ENCODE data around the gene GABRG3. TPM values are rescaled to one million over a fixed set of nuclear protein-coding genes. Genes with fewer than 3 reads are reported as not detected.

The GABRG3 gene
- total RNA-seq, 1 experiment from 2014 or later = not detected

DNA sequence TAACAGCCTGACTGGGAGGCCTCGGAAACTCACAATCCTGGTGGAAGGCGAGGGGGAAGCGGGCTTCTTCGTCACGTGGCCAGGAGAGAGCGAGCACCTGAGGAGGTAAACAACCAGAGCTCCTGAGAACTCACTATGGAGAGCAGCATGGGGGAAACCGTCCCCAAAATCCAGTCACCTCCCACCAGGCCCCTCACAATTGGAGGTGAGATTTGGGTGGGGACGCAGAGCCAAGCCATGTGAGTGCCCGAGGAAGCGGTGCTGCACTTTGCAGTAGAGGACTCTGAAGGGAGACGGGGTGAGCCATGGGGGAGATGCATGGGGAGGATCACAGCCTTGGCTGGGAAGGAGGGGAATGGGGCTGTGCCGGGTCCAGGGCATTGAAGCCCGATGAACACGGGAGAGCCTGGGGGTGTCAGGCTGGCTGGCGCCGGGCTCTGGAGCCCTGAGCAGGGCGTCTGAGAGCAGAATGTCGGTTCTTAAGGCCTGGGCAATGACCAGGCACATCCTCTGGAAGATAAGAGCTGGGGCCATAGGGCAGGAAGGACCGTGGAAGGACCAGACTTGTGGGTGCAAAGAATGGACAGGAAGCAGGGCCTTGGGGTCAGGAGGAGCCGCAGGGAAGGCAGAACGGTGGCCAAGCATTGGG is 117.7 kb downstream of the GABRG3 start (continued):
- TF ChIP-seq, protein P1, sequence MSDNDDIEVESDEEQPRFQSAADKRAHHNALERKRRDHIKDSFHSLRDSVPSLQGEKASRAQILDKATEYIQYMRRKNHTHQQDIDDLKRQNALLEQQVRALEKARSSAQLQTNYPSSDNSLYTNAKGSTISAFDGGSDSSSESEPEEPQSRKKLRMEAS (IDR thresholded peaks at IDR 0.05) = no peak
- TF ChIP-seq ATF3 (IDR thresholded peaks at IDR 0.05) (no peak), ZFX (IDR thresholded peaks at IDR 0.05) (no peak)

DNA sequence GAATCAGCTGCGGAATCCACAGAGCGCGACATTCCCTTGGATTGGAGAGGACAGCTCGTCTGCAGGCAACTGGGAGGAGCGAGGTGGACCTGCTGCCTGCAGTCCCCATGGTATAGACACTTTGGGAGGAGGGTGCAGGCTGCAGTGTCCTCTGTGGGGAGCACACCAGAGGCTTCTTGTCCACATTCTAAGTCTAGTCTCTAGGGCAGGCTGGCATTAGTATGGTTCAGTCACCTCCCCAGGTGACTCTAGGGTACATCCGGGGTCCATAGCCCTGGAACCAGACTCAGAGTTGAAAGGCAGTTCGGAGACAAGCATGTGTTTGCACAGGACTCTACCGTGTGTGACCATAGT is 118.2 kb downstream of the GABRG3 start:
- RAD21 ChIA-PET (ENCODE audit: low non-redundant PET in 1 of 2, low total read pairs in 2 of 2, uncharacterized antibody in 2 of 2, unreplicated experiment in 2 of 2) = no interaction called here
- intact Hi-C loops (cut with micrococcal nuclease) = no loop called here

More for the DNA sequence above, 118.2 kb downstream of the GABRG3 start:
- no peak for TF ChIP-seq ZBTB33 (IDR thresholded peaks at IDR 0.05; ENCODE audit: extremely low read depth, insufficient replicate concordance, low read length)
- TF ChIP-seq FOSL1 (IDR thresholded peaks at IDR 0.05; ENCODE audit: low read depth) = no peak
- TF ChIP-seq TCF7L2 (IDR thresholded peaks at IDR 0.05; ENCODE audit: borderline replicate concordance, extremely low read depth, insufficient read depth, insufficient read length) = no peak
- TF ChIP-seq POLR2A (IDR thresholded peaks at IDR 0.05; ENCODE audit: borderline replicate concordance, extremely low read depth, insufficient read depth, insufficient read length) = no peak
- no peak for TF ChIP-seq SRF (IDR thresholded peaks at IDR 0.05; ENCODE audit: low read depth)
- no peak for TF ChIP-seq ATF3 (IDR thresholded peaks at IDR 0.05)
- TF ChIP-seq, protein P1 (IDR thresholded peaks at IDR 0.05) = no peak
- TF ChIP-seq EZH2 (IDR thresholded peaks at IDR 0.05) = no peak
- TF ChIP-seq POLR2AphosphoS5 (IDR thresholded peaks at IDR 0.05; ENCODE audit: low read depth, low read length) = no peak
- no peak for TF ChIP-seq ZFX (IDR thresholded peaks at IDR 0.05)
- TF ChIP-seq SIN3A (IDR thresholded peaks at IDR 0.05; ENCODE audit: low read depth) = no peak
- TF ChIP-seq SP1 (IDR thresholded peaks at IDR 0.05; ENCODE audit: low read depth) = no peak
- TF ChIP-seq, protein P2, sequence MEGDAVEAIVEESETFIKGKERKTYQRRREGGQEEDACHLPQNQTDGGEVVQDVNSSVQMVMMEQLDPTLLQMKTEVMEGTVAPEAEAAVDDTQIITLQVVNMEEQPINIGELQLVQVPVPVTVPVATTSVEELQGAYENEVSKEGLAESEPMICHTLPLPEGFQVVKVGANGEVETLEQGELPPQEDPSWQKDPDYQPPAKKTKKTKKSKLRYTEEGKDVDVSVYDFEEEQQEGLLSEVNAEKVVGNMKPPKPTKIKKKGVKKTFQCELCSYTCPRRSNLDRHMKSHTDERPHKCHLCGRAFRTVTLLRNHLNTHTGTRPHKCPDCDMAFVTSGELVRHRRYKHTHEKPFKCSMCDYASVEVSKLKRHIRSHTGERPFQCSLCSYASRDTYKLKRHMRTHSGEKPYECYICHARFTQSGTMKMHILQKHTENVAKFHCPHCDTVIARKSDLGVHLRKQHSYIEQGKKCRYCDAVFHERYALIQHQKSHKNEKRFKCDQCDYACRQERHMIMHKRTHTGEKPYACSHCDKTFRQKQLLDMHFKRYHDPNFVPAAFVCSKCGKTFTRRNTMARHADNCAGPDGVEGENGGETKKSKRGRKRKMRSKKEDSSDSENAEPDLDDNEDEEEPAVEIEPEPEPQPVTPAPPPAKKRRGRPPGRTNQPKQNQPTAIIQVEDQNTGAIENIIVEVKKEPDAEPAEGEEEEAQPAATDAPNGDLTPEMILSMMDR (IDR thresholded peaks at IDR 0.05 in 2 of 3, conservative IDR thresholded peaks at IDR 0.05 in 1 of 3; ENCODE audit: borderline replicate concordance in 1 of 3, insufficient read depth in 1 of 3, low read depth in 2 of 3, low read length in 2 of 3) = no peak
- no peak for TF ChIP-seq EZH2phosphoT487 (IDR thresholded peaks at IDR 0.05; ENCODE audit: borderline replicate concordance)
- no peak for TF ChIP-seq REST (IDR thresholded peaks at IDR 0.05; ENCODE audit: low read depth)
- TF ChIP-seq ZNF274 (IDR thresholded peaks at IDR 0.05; ENCODE audit: low read depth, low read length) = no peak
- ChIA-PET CTCF (no interaction called here), POLR2A (no interaction called here)
- Histone ChIP-seq H3K27me3 (ENCODE audit: insufficient read depth, low read length) (no peaks in the 10 kb centered on the region), H3K79me2 (ENCODE audit: insufficient read depth, low read length) (no peaks in the 10 kb centered on the region), H3K9ac (ENCODE audit: low read length) (no peak overlapping the region), H3K9me2 (ENCODE audit: insufficient read depth) (no peaks in the 10 kb centered on the region), H3K4me2 (ENCODE audit: low read length) (no peak overlapping the region), H4K20me1 (ENCODE audit: insufficient read depth) (no peaks in the 10 kb centered on the region), H3K4me1 (ENCODE audit: control insufficient read depth in 1 of 2, insufficient read depth in 2 of 2, low read length in 2 of 2) (no peaks in the 10 kb centered on the region), H3K9me3 (ENCODE audit: control insufficient read depth in 1 of 2, insufficient read depth in 1 of 2, low read depth in 1 of 2, low read length in 2 of 2) (peaks cover 17 to 53% of the 10 kb centered on the region in 2 experiments; a peak in 2 of 4 replicates), H2AFZ (ENCODE audit: low read depth, low read length, poor library complexity, severe bottlenecking) (no peak overlapping the region), H3K4me3 (replicated peaks in 1 of 2; ENCODE audit: low read depth in 1 of 2, low read length in 2 of 2) (no peak overlapping the region), H3K27ac (ENCODE audit: low read depth, low read length) (no peak overlapping the region), H3K36me3 (ENCODE audit: control insufficient read depth in 1 of 2, insufficient read depth in 2 of 2, low read length in 2 of 2) (no peaks in the 10 kb centered on the region)
- no peak for ATAC-seq
- BruUV-seq (replicated peaks) = no TSS peak
- no peak for DNase-seq (ENCODE audit: low read depth, low spot score)

All from HCT116 (cell line).